Omental fat pad (tissue), 4 donors: ENCODE results near the gene PSD2. TPM values are rescaled to one million over a fixed set of nuclear protein-coding genes. Genes with fewer than 3 reads are reported as not detected.

Experiments used
- ATAC-seq: fragments of 150-250 bp; one replicate; pipeline ENCODE4 v1.9.1; 2016; ENCODE audit warnings: mild to moderate bottlenecking, moderate library complexity; ENCODE audit not compliant: low FRiP score
- DNase-seq: peaks from one replicate; pipeline ENCODE4 v3.0.0-alpha.2; 2019; ENCODE audit warnings: low spot score
- total RNA-seq, 4 donors: library from RNA; depleted of rRNA; stranded (reverse); fragments of >200 nt; gene quantifications; one replicate each; pipeline ENCODE4 v1.1.0, GENCODE V29; 2016
- TF ChIP-seq, protein P1 (sequence below), 3 donors: fragments of 450-650 bp; IDR thresholded peaks; one replicate each; pipeline ENCODE4 v1.5.1; 2016 to 2017; ENCODE audit warnings: antibody characterized with exemption in 3 of 3, mild to moderate bottlenecking in 3 of 3, moderate library complexity in 2 of 3

The PSD2 gene
- total RNA-seq, 4 donors from 2014 or later = 0.12 to 0.46 (median 0.16) TPM; not detected in 1

DNA sequence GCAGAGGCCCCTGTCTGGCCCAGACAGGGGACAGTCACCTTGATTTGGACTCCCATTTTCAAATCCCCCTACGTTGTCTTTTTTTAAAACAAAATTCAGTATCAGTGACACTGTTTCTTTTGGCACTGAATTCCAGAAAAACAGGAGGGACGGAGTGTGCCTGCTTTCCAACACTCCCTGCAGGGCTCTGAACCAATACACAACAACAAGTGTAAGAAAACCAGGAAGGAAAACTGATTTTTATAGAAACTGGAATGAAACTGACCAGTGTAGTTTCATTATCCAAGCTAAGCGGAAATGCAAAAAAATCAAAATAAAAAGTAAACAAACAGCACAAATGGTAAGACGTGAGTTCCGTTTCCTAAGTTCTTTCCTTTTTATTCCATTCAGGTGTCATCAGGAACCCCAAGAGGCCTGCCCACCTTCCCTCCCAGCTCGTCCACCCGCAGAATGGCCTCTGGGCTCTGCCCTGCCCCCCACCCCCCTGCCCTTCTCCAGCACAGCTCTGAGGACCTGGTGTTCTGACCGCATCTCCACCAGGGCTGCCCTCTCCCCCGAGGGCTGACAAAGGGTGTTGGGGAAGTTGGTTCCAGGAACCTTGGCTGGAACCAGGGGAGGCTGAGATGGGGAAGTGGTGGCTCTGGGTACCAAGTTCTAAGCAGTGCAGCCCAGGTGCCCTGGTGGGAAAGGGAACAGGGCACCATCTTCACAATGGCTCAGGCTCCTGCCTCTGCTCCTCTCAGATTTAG, 73.6 kb downstream of the PSD2 start:
- no peak for DNase-seq
- TF ChIP-seq, protein P1, sequence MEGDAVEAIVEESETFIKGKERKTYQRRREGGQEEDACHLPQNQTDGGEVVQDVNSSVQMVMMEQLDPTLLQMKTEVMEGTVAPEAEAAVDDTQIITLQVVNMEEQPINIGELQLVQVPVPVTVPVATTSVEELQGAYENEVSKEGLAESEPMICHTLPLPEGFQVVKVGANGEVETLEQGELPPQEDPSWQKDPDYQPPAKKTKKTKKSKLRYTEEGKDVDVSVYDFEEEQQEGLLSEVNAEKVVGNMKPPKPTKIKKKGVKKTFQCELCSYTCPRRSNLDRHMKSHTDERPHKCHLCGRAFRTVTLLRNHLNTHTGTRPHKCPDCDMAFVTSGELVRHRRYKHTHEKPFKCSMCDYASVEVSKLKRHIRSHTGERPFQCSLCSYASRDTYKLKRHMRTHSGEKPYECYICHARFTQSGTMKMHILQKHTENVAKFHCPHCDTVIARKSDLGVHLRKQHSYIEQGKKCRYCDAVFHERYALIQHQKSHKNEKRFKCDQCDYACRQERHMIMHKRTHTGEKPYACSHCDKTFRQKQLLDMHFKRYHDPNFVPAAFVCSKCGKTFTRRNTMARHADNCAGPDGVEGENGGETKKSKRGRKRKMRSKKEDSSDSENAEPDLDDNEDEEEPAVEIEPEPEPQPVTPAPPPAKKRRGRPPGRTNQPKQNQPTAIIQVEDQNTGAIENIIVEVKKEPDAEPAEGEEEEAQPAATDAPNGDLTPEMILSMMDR (IDR thresholded peaks at IDR 0.05) = no peak
- ATAC-seq = no peak

DNA sequence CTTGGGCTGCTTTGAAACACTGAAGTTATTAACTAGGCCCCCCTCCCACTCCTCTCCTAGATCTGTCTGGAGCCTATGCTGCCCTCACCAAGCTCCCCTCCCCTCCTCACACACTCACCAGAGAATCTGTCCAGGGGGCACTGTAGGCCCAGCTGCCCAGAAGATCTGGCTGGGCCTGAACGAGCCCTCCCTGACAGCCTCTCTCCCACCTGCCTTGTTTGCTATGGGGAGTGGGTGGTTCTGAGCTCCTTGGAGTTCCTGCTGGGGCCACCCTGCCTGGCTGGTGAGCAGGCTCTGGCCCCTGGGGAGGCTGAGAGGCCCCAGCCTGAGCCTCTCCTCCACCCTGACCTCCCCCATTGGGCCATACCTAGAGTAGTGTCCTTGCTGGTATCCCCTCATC, 75.1 kb downstream of the PSD2 start:
- ATAC-seq (no peak), DNase-seq (no peak)
- TF ChIP-seq, protein P1 (IDR thresholded peaks at IDR 0.05) = no peak

DNA sequence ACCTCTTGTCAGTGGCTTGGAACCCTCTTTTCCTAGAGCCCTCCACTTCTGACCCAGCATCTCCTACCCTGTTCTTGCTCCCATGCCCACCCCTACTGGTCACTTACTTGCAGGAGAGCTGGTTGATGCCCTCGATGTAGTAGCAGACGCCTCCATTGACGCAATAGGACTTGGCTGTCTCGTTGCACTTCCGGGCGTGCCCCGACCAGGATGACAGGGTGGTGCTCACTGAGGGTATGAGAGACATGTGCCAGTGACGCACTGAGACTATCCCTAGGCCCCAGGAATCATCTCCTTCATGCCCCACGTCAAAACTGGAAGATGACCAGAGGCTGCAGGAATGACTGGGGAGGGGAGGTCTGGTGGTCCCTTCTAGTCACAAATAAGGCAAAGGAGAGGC, 76.0 kb downstream of the PSD2 start:
- no peak for DNase-seq

DNA sequence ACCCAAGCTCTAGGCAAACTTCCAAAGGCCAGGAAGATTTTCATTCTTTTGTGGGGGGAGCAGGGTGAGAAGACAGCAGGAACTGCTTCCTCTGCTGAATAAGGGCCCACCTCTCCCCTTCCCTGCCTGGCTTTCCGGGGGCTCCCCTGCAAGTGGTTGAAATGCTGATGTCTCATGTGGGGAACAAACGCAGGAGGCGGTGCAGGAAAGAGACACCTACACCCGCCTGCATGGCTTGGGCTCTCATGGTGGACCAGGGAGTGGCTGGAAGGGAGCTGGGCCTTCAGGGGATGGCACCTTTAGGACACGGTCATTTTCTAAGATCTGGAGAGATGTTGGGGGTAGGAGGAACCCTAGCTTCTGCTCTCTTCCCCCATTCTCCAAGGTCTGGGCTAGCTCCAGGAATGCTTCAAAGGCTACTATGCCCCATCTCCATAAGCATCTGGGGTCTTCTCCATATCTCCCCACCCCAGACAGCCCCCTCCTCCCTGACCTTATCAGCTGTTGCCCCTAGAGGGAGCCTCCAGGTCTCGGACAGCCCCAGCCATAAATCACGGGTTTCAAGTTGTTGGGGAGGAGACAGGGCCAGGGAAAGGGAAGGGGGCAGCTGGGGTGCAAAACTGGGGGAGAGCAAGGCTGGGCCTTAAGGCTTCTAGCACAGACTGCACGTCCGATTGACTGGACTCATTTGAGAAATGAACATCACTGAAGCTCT, 76.6 kb downstream of the PSD2 start:
- TF ChIP-seq, protein P1 (IDR thresholded peaks at IDR 0.05) = no peak
- DNase-seq (no peak), ATAC-seq (no peak)

More for the DNA sequence above, 76.0 kb downstream of the PSD2 start:
- TF ChIP-seq, protein P1 (IDR thresholded peaks at IDR 0.05) = no peak
- ATAC-seq = no peak

DNA sequence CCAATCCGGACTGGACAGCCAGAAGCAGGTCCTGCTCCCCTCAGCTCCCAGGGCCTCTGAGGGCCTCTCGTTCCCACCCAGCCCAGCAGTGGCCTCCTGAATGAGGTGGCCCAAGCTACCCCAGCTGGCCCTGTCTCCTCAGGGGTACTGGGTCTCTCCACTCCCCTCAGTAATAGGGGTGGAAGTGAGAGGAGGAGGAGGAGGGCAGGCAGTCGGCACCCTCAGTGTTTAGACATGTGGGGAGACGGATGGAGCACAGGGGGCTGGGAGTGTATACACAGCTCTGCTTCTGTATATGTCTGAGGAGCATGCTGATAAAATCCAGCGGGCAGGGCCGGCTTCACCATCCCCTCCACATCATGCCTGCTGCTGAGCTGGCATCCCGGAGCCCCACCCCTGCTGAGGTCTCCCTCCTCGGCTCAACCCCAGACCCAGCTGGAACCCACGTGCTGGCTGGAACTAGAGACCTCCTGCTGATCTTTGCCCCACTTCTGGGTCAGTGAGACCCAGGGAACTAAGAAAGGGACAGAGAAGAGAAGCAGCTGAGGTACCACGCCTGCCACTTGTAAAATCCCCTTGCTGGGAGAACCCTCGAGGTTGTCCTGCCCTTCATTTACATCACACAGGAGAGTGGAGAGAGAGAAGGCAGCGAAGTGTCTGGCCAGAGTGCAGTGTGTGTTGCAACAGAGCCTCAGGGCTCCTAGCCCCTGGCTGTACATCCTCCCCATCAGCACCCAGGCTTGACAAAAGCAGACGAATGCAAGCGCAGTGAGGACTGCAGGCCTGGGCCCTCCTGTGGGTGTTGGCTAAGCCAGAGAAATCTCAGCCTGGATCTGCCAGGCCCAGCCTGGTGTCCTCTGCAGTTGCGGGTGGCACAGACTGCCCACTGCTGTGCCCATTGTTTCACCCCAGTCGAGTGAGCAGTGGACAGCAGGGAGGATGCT, 77.5 kb downstream of the PSD2 start:
- ATAC-seq (no peak), DNase-seq (no peak)
- TF ChIP-seq, protein P1 (IDR thresholded peaks at IDR 0.05) = no peak

DNA sequence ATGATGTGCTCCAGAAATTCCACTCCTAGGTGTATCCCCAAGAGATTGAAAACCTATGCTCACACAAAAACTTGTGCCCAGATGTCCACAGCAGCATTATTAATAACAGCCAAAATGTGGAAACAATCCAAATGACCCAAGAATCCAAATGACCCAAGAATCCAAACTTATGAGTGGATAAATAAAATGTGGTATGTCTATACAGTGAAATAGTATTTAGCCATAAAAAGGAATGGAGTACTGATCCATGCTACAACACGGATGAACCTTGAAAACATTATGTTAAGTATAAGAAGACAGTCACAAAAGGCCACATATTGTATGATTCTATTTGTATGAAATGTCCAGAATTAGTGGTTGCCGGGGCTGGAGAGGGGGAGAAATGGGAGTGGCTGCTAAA, 80.3 kb downstream of the PSD2 start:
- TF ChIP-seq, protein P1 (IDR thresholded peaks at IDR 0.05) = no peak
- DNase-seq = no peak
- no peak for ATAC-seq
